Endothelial cell of umbilical vein (primary cell): ENCODE data around the gene RFESD. TPM values are rescaled to one million over a fixed set of nuclear protein-coding genes. Genes with fewer than 3 reads are reported as not detected.

ENCODE experiments used
- BruUV-seq: library from RNA; stranded (reverse); fragments of 400-500 nt; replicated peaks from 2 replicates; lab custom pipeline; 2021; lab: Mats Ljungman, UMichigan
- CTCF ChIA-PET: fragments of 300-600, 350-600 bp; sonication (Branson Sonifier 250); formaldehyde crosslinking; loops from one replicate; lab custom pipeline; 2021; ENCODE audit warnings: antibody characterized with exemption, inconsistent platforms; lab: Charles Lee
- POLR2A ChIA-PET: fragments of 300-600, 350-600 bp; sonication (Branson Sonifier 250); formaldehyde crosslinking; loops from one replicate; lab custom pipeline; 2021; ENCODE audit warnings: antibody characterized with exemption, inconsistent platforms; lab: Charles Lee
- DNase-seq: peaks from one replicate; pipeline ENCODE4 v3.0.0-alpha.2; 2011; ENCODE audit warnings: low read depth, low spot score
- FAIRE-seq: peaks from 2 replicates; lab custom pipeline; 2011; peaks lifted over from hg19 to GRCh38; lab: Jason Lieb, UNC
- H2AFZ ChIP-seq: 2 replicates; pipeline ENCODE4 v1.6.0; 2012; ENCODE audit warnings: low read depth, low read length, control low read depth, inconsistent platforms
- H3K27ac ChIP-seq: 2 replicates; pipeline ENCODE4 v1.5.1; 2011; ENCODE audit warnings: low read depth, mild to moderate bottlenecking, control low read depth, low read length, moderate library complexity; ENCODE audit not compliant: insufficient read depth
- H3K27me3 ChIP-seq, 2 experiments: 2 replicates each; pipeline versions ENCODE4 v1.6.0 to v1.6.1; 2011; ENCODE audit warnings: low read length in 2 of 2, mixed read lengths in 1 of 2; ENCODE audit not compliant: control insufficient read depth in 2 of 2, insufficient read depth in 2 of 2
- H3K36me3 ChIP-seq, 2 experiments: 2 replicates in 1 of 2; 3 replicates in 1 of 2; pipeline ENCODE4 v1.5.1; 2011; ENCODE audit warnings: low read length in 2 of 2, mild to moderate bottlenecking in 1 of 2, moderate library complexity in 1 of 2; ENCODE audit not compliant: control insufficient read depth in 2 of 2, insufficient read depth in 2 of 2; ENCODE audit errors: extremely low read depth in 1 of 2
- H3K4me1 ChIP-seq: 3 replicates; pipeline ENCODE4 v1.5.1; 2011; ENCODE audit warnings: mild to moderate bottlenecking, low read length; ENCODE audit not compliant: control insufficient read depth, insufficient read depth; ENCODE audit errors: extremely low read depth
- H3K4me2 ChIP-seq: 2 replicates; pipeline ENCODE4 v1.6.1; 2011; ENCODE audit warnings: low read length, control low read depth, mixed read lengths; ENCODE audit not compliant: insufficient read depth
- H3K4me3 ChIP-seq, 3 experiments: fragments of 200-600 bp in 1 of 3; sonication (generic), shearing (Covaris generic) in 1 of 3; replicated peaks in 1 of 3; 2 replicates each; pipeline ENCODE4 v1.5.1; 2011 to 2016; ENCODE audit warnings: control low read depth in 3 of 3, low read length in 3 of 3, mild to moderate bottlenecking in 2 of 3, inconsistent platforms in 1 of 3, low read depth in 1 of 3, moderate library complexity in 1 of 3; ENCODE audit not compliant: insufficient read depth in 1 of 3
- H3K79me2 ChIP-seq: 2 replicates; pipeline ENCODE4 v1.6.0; 2012; ENCODE audit warnings: low read length, inconsistent platforms; ENCODE audit not compliant: control insufficient read depth, insufficient read depth
- H3K9ac ChIP-seq: replicated peaks from 2 replicates; pipeline ENCODE3; 2011; ENCODE audit warnings: low read length, control low read depth; ENCODE audit not compliant: insufficient read depth; ENCODE audit errors: extremely low read depth
- H3K9me1 ChIP-seq: replicated peaks from 3 replicates; pipeline ENCODE4 v1.6.0; 2011; ENCODE audit warnings: mild to moderate bottlenecking, low read length; ENCODE audit not compliant: control insufficient read depth, insufficient read depth; ENCODE audit errors: extremely low read depth
- H3K9me3 ChIP-seq: replicated peaks from 2 replicates; pipeline ENCODE4 v1.5.1; 2012; ENCODE audit warnings: low read length, inconsistent platforms; ENCODE audit not compliant: control insufficient read depth, insufficient read depth
- H4K20me1 ChIP-seq: replicated peaks from 2 replicates; pipeline ENCODE3; 2011; ENCODE audit warnings: mild to moderate bottlenecking, low read length; ENCODE audit not compliant: control insufficient read depth, insufficient read depth; ENCODE audit errors: extremely low read depth
- EZH2 ChIP-seq: IDR thresholded peaks from 2 replicates; pipeline ENCODE4 v1.6.1; 2012; ENCODE audit warnings: borderline replicate concordance, low read depth, mild to moderate bottlenecking, moderate library complexity, low read length, inconsistent platforms; ENCODE audit not compliant: severe bottlenecking
- FOS ChIP-seq: IDR thresholded peaks from 2 replicates; pipeline ENCODE4 v1.6.1; 2011; ENCODE audit warnings: mild to moderate bottlenecking, low read length, moderate library complexity, borderline replicate concordance; ENCODE audit not compliant: insufficient read depth
- GATA2 ChIP-seq: IDR thresholded peaks from 2 replicates; pipeline ENCODE4 v1.7.0; 2011; ENCODE audit warnings: low read depth, mild to moderate bottlenecking, moderate library complexity, mixed read lengths, low read length; ENCODE audit not compliant: insufficient read length, insufficient read depth
- JUN ChIP-seq: IDR thresholded peaks from 2 replicates; pipeline ENCODE4 v1.6.1; 2011; ENCODE audit warnings: borderline replicate concordance, low read depth; ENCODE audit not compliant: insufficient read length, insufficient read depth
- MYC ChIP-seq: IDR thresholded peaks from one replicate; pipeline ENCODE4 v1.6.1; 2011; ENCODE audit warnings: mild to moderate bottlenecking, low read depth, low read length
- POLR2A ChIP-seq: IDR thresholded peaks from 2 replicates; pipeline ENCODE4 v1.6.1; 2012; ENCODE audit warnings: low read depth, mild to moderate bottlenecking, control low read depth, low read length
- POLR2AphosphoS5 ChIP-seq: IDR thresholded peaks from 2 replicates; pipeline ENCODE4 v1.6.1; 2012; ENCODE audit warnings: low read depth, mild to moderate bottlenecking, control low read depth, low read length, moderate library complexity; ENCODE audit not compliant: insufficient read depth
- dilution Hi-C: fragments of 300-500 bp; cut with MboI; formaldehyde crosslinking; loops from one replicate; pipeline ENCODE4 v1.15.0; 2019; ENCODE audit warnings: low sequenced_read_pairs; ENCODE audit not compliant: extremely low pct_ligation_motif_present
- intact Hi-C: fragments of 100-400 bp; cut with micrococcal nuclease; formaldehyde crosslinking; loops from one replicate; pipeline ENCODE4 v1.10.0; 2022
- polyA plus RNA-seq, 4 experiments: library from polyadenylated mRNA; depleted of rRNA in 3 of 4; stranded (reverse) in 3 of 4; unstranded in 1 of 4; fragments of >200 nt; gene quantifications; 2 replicates each; pipeline versions ENCODE4 v1.2.1 to v1.2.3, GENCODE V29; 2011 to 2012; ENCODE audit warnings: missing spikeins in 1 of 4
- total RNA-seq: library from RNA; stranded (reverse); gene quantifications from 2 replicates; pipeline ENCODE4 v1.2.3, GENCODE V29; 2021
- TF ChIP-seq, protein P1 (sequence below), 2 donors: IDR thresholded peaks; 1 replicate in 1 of 2; 2 replicates in 1 of 2; pipeline ENCODE4 v1.5.1; 2011; ENCODE audit warnings: low read length in 2 of 2, mild to moderate bottlenecking in 2 of 2, moderate library complexity in 2 of 2, control low read depth in 1 of 2, inconsistent platforms in 1 of 2, low read depth in 1 of 2; ENCODE audit not compliant: insufficient read depth in 1 of 2; ENCODE audit errors: extremely low read depth in 1 of 2
- TF ChIP-seq, protein P2 (sequence below): IDR thresholded peaks from 2 replicates; pipeline ENCODE4 v1.6.1; 2011; ENCODE audit not compliant: insufficient read depth, insufficient read length

Gene RFESD
- total and polyA plus RNA-seq, 2 donors (not counting 3 experiments of a cell fraction or from before 2014, with no cell fraction given): 0.88 to 2.0 TPM

GRCh38 chr5:95672641-95673040, 26.1 kb downstream of the RFESD start:
- TF ChIP-seq POLR2AphosphoS5: no peak
- TF ChIP-seq GATA2: no peak
- TF ChIP-seq POLR2A: no peak
- TF ChIP-seq EZH2: no peak
- no peak for TF ChIP-seq MYC
- TF ChIP-seq, protein P1, sequence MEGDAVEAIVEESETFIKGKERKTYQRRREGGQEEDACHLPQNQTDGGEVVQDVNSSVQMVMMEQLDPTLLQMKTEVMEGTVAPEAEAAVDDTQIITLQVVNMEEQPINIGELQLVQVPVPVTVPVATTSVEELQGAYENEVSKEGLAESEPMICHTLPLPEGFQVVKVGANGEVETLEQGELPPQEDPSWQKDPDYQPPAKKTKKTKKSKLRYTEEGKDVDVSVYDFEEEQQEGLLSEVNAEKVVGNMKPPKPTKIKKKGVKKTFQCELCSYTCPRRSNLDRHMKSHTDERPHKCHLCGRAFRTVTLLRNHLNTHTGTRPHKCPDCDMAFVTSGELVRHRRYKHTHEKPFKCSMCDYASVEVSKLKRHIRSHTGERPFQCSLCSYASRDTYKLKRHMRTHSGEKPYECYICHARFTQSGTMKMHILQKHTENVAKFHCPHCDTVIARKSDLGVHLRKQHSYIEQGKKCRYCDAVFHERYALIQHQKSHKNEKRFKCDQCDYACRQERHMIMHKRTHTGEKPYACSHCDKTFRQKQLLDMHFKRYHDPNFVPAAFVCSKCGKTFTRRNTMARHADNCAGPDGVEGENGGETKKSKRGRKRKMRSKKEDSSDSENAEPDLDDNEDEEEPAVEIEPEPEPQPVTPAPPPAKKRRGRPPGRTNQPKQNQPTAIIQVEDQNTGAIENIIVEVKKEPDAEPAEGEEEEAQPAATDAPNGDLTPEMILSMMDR (IDR thresholded peaks at IDR 0.05; ENCODE audit: extremely low read depth in 1 of 2, insufficient read depth in 1 of 2, low read depth in 1 of 2, low read length in 2 of 2): no peak
- no peak for TF ChIP-seq FOS
- TF ChIP-seq, protein P2, sequence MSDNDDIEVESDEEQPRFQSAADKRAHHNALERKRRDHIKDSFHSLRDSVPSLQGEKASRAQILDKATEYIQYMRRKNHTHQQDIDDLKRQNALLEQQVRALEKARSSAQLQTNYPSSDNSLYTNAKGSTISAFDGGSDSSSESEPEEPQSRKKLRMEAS: no peak
- TF ChIP-seq JUN: no peak
- Histone ChIP-seq H3K27ac (no peak overlapping the region), H3K79me2 (no peaks in the 10 kb centered on the region), H3K36me3 (no peaks in the 10 kb centered on the region), H3K4me3 (no peak overlapping the region), H3K9ac (no peak overlapping the region), H3K4me2 (no peak overlapping the region), H3K4me1 (peaks cover 23% of the 10 kb centered on the region), H3K9me3 (no peaks in the 10 kb centered on the region), H2AFZ (no peak overlapping the region), H3K9me1 (no peaks in the 10 kb centered on the region), H4K20me1 (no peaks in the 10 kb centered on the region), H3K27me3 (no peaks in the 10 kb centered on the region)
- ChIA-PET POLR2A (no interaction called here), CTCF (no interaction called here)
- intact Hi-C loops (no loop called here), dilution Hi-C loops (no loop called here)
- BruUV-seq: no TSS peak
- no peak for FAIRE-seq
- DNase-seq: no peak
